Measurements from ENCODE around the gene PRELID2.

- TF ChIP-seq CTCF (conservative IDR thresholded peaks at IDR 0.05 in 1 of 2, IDR thresholded peaks at IDR 0.05 in 1 of 2; ENCODE audit: extremely low read depth in 1 of 2, insufficient read depth in 1 of 2, low read depth in 1 of 2, low read length in 2 of 2): no peak
- TF ChIP-seq EZH2 (IDR thresholded peaks at IDR 0.05; ENCODE audit: borderline replicate concordance, low read length): no peak
Observed at GRCh38 chr5:145792840-145793239, 42.3 kb downstream of the PRELID2 start.

All from mammary epithelial cell (primary cell).